Stimulated activated CD4-positive, alpha-beta T cell treated with anti-CD3 and anti-CD28 coated beads, Interleukin-4, amount 100 ng/mL, for 1 hour (primary cell): ENCODE data around the gene SRSF2.
"Not testable (repeated sequence)": the region's sequence is repeated elsewhere in the genome, so short reads cannot be mapped to it uniquely, and the experiment has no call there.

ENCODE experiments used
- DNase-seq: peaks from one replicate; pipeline ENCODE4 v3.0.0-alpha.2; 2020

The SRSF2 gene

GRCh38 chr17:76737676-76738467 lies 741 bp upstream of the SRSF2 start, which contains the start of gene MFSD11:
TSS of gene MFSD11 (plus strand) at chr17:76738119. CDS start at chr17:76738353, 234 bp downstream.
- peak; percentile 93 for DNase-seq

- peak; percentile 72 for DNase-seq
These were observed 616 bp downstream of the SRSF2 start for GRCh38 chr17:76736349-76737081.

GRCh38 chr17:76735586-76736348 lies 1.4 kb downstream of the SRSF2 start:
- DNase-seq, result no peak

- no peak for DNase-seq
These were observed 2.1 kb downstream of the SRSF2 start for GRCh38 chr17:76735006-76735405.

- DNase-seq, result no peak
These were observed 2.9 kb downstream of the SRSF2 start for GRCh38 chr17:76734080-76734840.

GRCh38 chr17:76733618-76733957 lies 3.5 kb downstream of the SRSF2 start:
- DNase-seq, result no peak

- DNase-seq, result no peak
These were observed 4.2 kb downstream of the SRSF2 start for GRCh38 chr17:76732734-76733617.

GRCh38 chr17:76731800-76732733 lies 5.1 kb downstream of the SRSF2 start:
- not testable (repeated sequence) for DNase-seq

GRCh38 chr17:76727745-76728456 lies 9.2 kb downstream of the SRSF2 start:
- DNase-seq, result peak; percentile 19

- DNase-seq, result peak; percentile 78
These were observed 10.1 kb downstream of the SRSF2 start, which contains the start of gene METTL23 for GRCh38 chr17:76726776-76727718. TSS of gene METTL23 (plus strand) at chr17:76726839. CDS start at chr17:76729711, 2,872 bp downstream.

GRCh38 chr17:76726231-76726775 lies 10.8 kb downstream of the SRSF2 start, which contains the start of gene JMJD6:
TSS of gene JMJD6 (minus strand) at chr17:76726606. CDS start at chr17:76726475, 131 bp downstream.
- peak; percentile 93 for DNase-seq

GRCh38 chr17:76725580-76726230 lies 11.4 kb downstream of the SRSF2 start:
- DNase-seq, result peak; percentile 78

- DNase-seq, result no peak
These were observed 13.3 kb downstream of the SRSF2 start for GRCh38 chr17:76723812-76724211.

GRCh38 chr17:76722977-76723376 lies 14.2 kb downstream of the SRSF2 start:
- DNase-seq, result not testable (repeated sequence)

- no peak for DNase-seq
These were observed 14.9 kb downstream of the SRSF2 start for GRCh38 chr17:76722279-76722678.

- DNase-seq, result no peak
These were observed 15.7 kb downstream of the SRSF2 start for GRCh38 chr17:76721463-76721862.

GRCh38 chr17:76720941-76721340 lies 16.2 kb downstream of the SRSF2 start:
- no peak for DNase-seq
